OCI-M1 (cell line): ENCODE measurements around the gene CXCL6.

Experiments used
- DNase-seq: peaks from one replicate; lab custom pipeline; 2025; lab: John Stamatoyannopoulos, UW

The CXCL6 gene

DNA sequence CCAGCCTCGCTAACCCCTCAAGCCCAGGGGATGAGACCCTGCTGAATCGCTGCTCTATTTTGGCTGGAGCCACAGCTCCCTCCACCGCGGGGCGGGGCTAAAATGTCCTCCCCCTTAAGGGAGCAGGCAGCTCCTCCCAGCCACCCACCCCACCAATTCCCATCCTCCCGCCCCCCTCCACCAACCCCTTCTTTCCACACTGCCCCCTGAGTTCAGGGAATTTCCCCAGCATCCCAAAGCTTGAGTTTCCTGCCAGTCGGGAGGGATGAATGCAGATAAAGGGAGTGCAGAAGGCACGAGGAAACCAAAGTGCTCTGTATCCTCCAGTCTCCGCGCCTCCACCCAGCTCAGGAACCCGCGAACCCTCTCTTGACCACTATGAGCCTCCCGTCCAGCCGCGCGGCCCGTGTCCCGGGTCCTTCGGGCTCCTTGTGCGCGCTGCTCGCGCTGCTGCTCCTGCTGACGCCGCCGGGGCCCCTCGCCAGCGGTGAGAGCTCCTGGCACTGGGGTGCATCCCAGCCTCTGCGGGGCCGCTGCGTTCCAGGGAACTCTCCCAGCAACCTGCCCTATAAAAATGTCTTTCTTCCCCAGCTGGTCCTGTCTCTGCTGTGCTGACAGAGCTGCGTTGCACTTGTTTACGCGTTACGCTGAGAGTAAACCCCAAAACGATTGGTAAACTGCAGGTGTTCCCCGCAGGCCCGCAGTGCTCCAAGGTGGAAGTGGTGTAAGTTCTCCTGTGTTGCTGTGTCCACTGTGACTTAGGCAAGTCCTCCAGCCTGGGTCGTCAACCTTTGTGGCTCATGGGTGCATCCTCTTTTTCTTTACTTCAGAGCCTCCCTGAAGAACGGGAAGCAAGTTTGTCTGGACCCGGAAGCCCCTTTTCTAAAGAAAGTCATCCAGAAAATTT, at the start of gene CXCL6:
CXCL6 (plus strand) TSS at position 306 of the 907 bp plus-strand sequence; CDS start at position 379, 73 bp downstream.
- no peak for DNase-seq

- DNase-seq, result no peak
These were observed 48.1 kb upstream of the CXCL6 start for GRCh38 chr4:73788411-73788810.

DNA sequence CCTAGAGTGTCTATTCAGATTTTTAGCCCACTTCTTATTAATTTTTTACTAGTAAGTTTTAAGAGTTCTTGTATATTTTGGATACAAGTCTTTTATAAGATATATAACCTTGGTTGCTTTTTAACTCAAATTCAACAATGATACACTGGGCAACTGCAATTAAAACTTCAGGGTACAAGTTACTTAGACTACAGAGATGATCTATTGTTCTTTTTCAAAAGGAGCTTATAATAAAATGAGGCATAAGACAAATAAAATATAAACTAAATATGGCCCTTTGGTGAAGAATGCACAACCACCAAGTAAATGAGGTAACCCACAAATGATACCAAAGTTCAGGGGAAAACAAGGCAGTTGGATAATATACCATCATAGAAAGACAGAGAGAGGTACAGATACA, 37.6 kb upstream of the CXCL6 start:
- DNase-seq, result no peak

DNA sequence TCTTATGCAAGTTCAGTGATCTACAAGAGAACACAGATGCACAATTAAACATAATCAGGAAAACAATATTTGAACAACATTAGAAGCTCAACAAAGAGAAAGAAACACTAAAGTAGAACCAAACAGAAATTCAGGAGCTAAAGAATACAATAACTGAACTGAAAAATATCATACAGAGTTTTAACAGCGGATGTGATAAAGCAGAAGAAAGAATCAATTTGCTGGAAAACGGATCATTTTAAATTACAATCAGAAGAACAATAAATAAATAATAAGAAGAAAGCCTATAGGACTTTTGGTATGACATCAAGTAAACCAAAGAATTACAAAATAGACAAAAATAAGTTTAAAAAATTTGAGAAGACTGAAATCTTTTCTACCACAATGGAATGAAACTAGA, 36.3 kb upstream of the CXCL6 start:
- DNase-seq, result no peak

GRCh38 chr4:73801692-73802091, 34.8 kb upstream of the CXCL6 start:
- DNase-seq, result no peak

GRCh38 chr4:73803213-73803612, 33.3 kb upstream of the CXCL6 start:
- DNase-seq, result peak; percentile 12

- DNase-seq, result no peak
These were observed 26.3 kb upstream of the CXCL6 start for GRCh38 chr4:73810191-73810590.

DNA sequence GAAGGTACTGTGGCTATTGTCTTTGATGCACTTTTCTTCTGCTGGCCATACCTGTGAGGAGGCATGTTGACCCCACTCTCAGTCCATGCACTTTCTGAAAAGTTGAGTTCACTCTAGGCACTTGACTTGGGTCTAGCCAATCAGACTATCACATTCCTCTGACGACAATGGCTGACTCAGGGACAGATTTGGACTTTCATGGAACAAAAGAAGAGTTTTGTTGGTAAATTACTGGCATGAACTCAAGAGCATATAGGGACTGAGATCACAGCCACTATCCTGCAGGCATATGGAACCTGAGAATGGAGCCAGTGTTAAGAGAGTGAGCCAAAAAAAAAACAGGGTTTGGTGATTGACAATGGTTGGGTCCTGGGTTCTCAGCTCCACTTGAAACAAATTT, 24.6 kb upstream of the CXCL6 start:
- DNase-seq, result no peak

DNA sequence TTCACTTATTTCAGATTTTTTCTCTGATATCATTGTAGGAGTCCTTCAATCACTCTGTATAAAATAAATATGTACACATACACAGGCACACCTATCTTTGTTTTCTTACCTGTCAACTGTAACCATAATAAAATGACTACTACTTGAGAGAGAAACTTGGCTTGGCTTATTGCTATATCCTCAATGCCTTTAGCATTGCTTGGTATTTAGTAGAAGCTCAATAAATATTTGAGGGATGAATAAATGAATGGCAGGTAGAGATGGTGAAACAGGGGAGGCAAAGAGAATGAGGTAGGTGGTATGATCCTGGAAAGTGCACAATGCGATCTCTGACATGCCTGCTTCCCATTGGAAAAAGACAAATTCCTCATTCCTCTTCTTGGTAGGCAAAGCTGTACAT, 21.8 kb upstream of the CXCL6 start:
- DNase-seq, result no peak

- peak; percentile 24 for DNase-seq
These were observed 21.3 kb upstream of the CXCL6 start for GRCh38 chr4:73815145-73815544.

DNA sequence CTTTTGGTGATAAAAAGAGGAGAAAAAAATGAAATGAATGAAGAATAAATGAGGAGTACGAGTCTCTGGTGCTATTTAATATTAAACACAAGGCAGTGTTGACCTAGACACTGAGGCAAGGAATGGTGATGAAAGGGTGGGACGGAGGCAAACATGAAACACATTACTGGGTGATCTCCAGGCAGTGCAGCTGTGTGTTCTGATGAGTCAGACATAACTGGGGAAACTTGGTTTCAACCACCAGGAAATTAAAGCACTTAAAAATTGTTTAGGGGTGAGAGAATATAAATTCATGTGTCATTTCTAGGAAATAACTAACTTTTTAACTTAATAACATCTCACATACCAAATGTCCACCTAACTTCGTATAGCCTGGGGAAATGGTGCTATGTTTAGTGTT, 19.7 kb upstream of the CXCL6 start:
- DNase-seq, result no peak

DNA sequence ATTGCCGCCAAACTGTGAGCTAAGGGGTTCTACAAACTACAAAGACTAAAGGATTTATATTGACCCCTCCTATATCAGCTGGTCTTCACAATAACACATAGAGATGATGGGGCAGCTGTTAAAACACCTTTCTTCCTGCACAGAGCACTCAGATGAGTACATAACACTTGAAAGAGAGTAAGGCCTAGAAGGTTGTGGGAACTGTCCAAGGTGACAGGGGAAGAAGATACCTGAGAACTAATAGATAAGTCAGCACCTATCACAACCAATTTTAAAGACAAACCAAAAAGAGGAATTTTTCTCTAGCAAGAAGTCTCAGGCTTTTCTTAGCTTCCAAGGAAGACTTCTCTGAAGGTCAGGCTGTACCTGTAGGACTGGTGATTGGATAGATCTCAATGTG, 19.1 kb upstream of the CXCL6 start:
- no peak for DNase-seq

DNA sequence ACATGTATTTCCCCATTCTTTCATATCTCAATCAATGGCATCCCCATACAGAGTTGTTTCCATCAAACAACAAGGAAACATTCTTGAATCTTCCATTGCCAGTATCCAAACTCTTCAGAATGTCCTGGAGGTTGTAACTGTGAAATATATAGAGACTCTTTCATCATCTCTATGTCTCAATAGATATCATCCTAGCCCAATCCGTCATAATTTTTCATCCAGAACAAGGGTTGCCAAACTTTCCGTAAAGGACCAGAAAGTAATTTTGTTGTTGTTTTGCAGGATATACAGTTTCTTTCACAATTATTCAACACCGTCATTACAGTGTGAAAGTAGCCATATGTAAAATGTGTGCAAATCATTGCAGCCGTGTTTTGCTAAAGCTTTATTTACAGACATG, 15.2 kb upstream of the CXCL6 start:
- DNase-seq, result no peak

- no peak for DNase-seq
These were observed 14.1 kb upstream of the CXCL6 start for GRCh38 chr4:73822389-73822788.

GRCh38 chr4:73822812-73823504, 13.5 kb upstream of the CXCL6 start:
- DNase-seq, result peak; percentile 14

DNA sequence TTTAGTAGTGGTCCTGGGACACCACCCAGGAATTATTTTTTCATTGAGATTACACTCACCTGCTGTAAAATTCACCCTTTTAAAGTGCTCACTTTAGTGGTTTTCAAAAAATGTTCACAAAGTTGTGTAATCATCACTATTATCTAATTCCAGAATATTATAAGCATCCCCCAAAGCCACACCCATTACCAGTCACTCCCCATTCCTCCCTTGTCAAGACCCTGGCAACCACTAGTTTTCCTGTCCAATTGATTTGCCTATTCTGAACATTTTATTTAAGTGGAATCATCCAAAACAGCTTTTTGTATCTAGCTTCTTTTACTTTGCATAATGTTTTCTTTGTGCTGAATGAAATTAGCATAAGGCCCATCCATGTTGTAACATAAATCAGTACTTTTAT, 12.7 kb upstream of the CXCL6 start:
- DNase-seq, result no peak

GRCh38 chr4:73828956-73829355, 7.5 kb upstream of the CXCL6 start:
- DNase-seq, result no peak

DNA sequence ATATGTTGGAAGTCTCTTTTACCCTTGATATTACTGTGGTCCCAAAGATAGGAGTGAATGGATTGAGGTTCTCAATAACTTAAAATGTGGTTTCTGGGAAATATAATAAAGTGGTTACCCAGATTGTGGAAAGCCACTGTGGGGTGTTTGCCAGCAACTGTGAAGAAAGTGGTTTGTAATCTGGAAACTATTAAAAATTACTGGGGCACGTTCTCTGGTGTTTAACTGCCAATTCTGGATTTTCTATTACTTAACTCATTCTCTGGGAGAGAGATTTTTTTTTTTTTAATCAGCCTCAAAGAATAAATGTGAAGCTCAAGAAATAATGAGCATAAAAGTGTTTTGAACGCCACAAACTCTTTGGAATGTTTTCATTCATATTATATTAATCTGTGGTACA, 4.9 kb upstream of the CXCL6 start:
- DNase-seq, result no peak

GRCh38 chr4:73832651-73833237, 3.7 kb upstream of the CXCL6 start:
- peak; percentile 89 for DNase-seq

- no peak for DNase-seq
These were observed 2.6 kb downstream of the CXCL6 start for GRCh38 chr4:73839071-73839470.

DNA sequence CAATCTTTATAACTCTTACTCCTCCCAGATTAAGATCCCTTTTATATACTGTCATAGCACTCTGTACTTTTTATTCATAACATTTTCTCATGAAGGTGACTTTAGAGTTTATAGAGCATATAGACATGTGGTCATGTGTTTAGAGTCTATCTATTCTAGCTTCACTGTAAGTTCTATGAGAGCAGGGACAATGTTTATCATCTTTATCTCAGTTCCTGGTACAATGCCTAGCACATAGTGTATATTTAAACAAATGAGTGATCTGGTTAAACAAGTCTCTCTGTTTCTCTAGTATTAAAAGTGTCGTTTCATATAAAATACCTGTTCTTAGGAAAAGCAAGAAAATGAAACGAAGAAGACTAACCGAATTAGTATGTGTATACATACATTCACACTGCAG, 3.2 kb downstream of the CXCL6 start:
- no peak for DNase-seq

DNA sequence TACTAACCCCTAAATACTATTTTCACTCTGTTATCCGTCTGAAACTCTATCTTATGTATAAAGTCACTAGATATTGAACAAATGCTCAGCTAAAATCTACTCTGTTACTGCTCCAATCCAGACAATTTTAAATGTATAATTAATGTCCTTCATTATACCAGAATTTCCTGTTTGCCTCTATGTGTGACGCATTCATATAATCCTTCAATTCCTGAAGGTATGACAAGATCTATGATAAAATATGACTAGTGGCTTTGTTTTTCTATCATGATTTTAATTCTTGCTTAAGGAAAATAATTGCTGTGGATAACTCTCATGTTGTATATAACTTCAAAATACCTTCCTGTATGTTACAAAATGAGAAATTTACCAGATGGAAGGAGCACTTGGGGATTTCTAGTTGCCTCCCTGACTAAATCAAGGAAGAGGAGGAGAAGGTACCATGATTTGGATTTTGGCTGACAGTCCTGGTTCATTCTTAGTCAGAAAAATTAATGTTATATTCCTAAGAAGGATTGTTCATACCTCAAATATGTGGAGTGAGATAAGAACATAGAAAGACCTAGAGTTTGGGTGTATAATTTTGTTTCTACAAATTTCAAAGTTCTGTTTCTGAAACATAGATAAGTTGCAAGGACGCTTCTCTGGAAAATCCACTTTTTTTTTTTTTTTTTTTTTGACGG, 4.9 kb downstream of the CXCL6 start:
- DNase-seq, result no peak
